OCI-M2 (cell line): ENCODE results near the gene ZNF577.
"Not testable (repeated sequence)": the region's sequence is repeated elsewhere in the genome, so short reads cannot be mapped to it uniquely, and the experiment has no call there.

Source experiments
- DNase-seq: peaks from one replicate; lab custom pipeline; 2025; ENCODE audit not compliant: unreplicated experiment; lab: John Stamatoyannopoulos, UW

ZNF577 gene

GRCh38 chr19:51887522-51888498, at the start of gene ZNF577:
Gene ZNF577, minus strand, starts transcription at chr19:51887951. Its CDS starts 7,569 bp downstream, at chr19:51880382.
- DNase-seq, result no peak

GRCh38 chr19:51931921-51932320, 44.2 kb upstream of the ZNF577 start:
- no peak for DNase-seq

- DNase-seq, result no peak
Observed at GRCh38 chr19:51927859-51928258, 40.1 kb upstream of the ZNF577 start.

GRCh38 chr19:51926784-51927741, 39.3 kb upstream of the ZNF577 start, which contains the start of gene ZNF613:
Gene ZNF613, plus strand, starts transcription at chr19:51927472. Its CDS starts 8,749 bp downstream, at chr19:51936221.
- peak; percentile 69 for DNase-seq

- DNase-seq, result no peak
Observed at GRCh38 chr19:51926426-51926783, 38.7 kb upstream of the ZNF577 start.

- no peak for DNase-seq
Observed at GRCh38 chr19:51921949-51922348, 34.2 kb upstream of the ZNF577 start.

GRCh38 chr19:51919606-51920005, 31.9 kb upstream of the ZNF577 start:
- DNase-seq, result no peak

- no peak for DNase-seq
Observed at GRCh38 chr19:51916167-51916566, 28.4 kb upstream of the ZNF577 start.

GRCh38 chr19:51915324-51915867, 27.6 kb upstream of the ZNF577 start:
- no peak for DNase-seq

- not testable (repeated sequence) for DNase-seq
Observed at GRCh38 chr19:51907981-51908380, 20.2 kb upstream of the ZNF577 start.

GRCh38 chr19:51906108-51906507, 18.4 kb upstream of the ZNF577 start:
- DNase-seq, result not testable (repeated sequence)

- not testable (repeated sequence) for DNase-seq
Observed at GRCh38 chr19:51905639-51906038, 17.9 kb upstream of the ZNF577 start.

- DNase-seq, result no peak
Observed at GRCh38 chr19:51905206-51905605, 17.5 kb upstream of the ZNF577 start.

- DNase-seq, result peak; percentile 67
Observed at GRCh38 chr19:51904331-51905165, 16.8 kb upstream of the ZNF577 start, which contains the start of gene ZNF649. Gene ZNF649, minus strand, starts transcription at chr19:51905017. Its CDS starts 4,910 bp downstream, at chr19:51900107.

- no peak for DNase-seq
Observed at GRCh38 chr19:51903192-51903591, 15.4 kb upstream of the ZNF577 start.

GRCh38 chr19:51901860-51902259, 14.1 kb upstream of the ZNF577 start:
- no peak for DNase-seq

GRCh38 chr19:51891193-51891747, 3.5 kb upstream of the ZNF577 start:
- DNase-seq, result no peak

GRCh38 chr19:51889934-51890333, 2.2 kb upstream of the ZNF577 start:
- no peak for DNase-seq

GRCh38 chr19:51884713-51885112, 3.0 kb downstream of the ZNF577 start:
- no peak for DNase-seq

- no peak for DNase-seq
Observed at GRCh38 chr19:51882518-51882917, 5.2 kb downstream of the ZNF577 start.
